Stimulated activated CD8-positive, alpha-beta memory T cell treated with anti-CD3 and anti-CD28 coated beads, Interleukin-7, amount 100 ng/mL, for 24 hours (primary cell): ENCODE data around the gene RAB3D.
"Not testable (repeated sequence)": the region's sequence is repeated elsewhere in the genome, so short reads cannot be mapped to it uniquely, and the experiment has no call there.

Experiments used
- DNase-seq: peaks from one replicate; pipeline ENCODE4 v3.0.0-alpha.2; 2020; ENCODE audit warnings: low read depth

RAB3D gene

GRCh38 chr19:11338121-11338520, 1.3 kb downstream of the RAB3D start:
- DNase-seq = no peak

GRCh38 chr19:11337080-11337479, 2.4 kb downstream of the RAB3D start:
- no peak for DNase-seq

GRCh38 chr19:11335449-11336146, 3.9 kb downstream of the RAB3D start:
- no peak for DNase-seq

- not testable (repeated sequence) for DNase-seq
Observed at GRCh38 chr19:11333838-11334237, 5.6 kb downstream of the RAB3D start.

- DNase-seq = no peak
Observed at GRCh38 chr19:11332822-11333221, 6.6 kb downstream of the RAB3D start.

- DNase-seq = no peak
Observed at GRCh38 chr19:11331502-11331901, 8.0 kb downstream of the RAB3D start.

GRCh38 chr19:11330127-11330526, 9.3 kb downstream of the RAB3D start:
- no peak for DNase-seq

- DNase-seq = no peak
Observed at GRCh38 chr19:11325544-11325943, 13.9 kb downstream of the RAB3D start.

GRCh38 chr19:11324748-11325389, 14.6 kb downstream of the RAB3D start:
- no peak for DNase-seq

GRCh38 chr19:11324079-11324661, 15.3 kb downstream of the RAB3D start:
- DNase-seq = no peak

GRCh38 chr19:11323601-11324078, 15.8 kb downstream of the RAB3D start:
- no peak for DNase-seq

- no peak for DNase-seq
Observed at GRCh38 chr19:11322269-11323024, 17.0 kb downstream of the RAB3D start.

- DNase-seq = no peak
Observed at GRCh38 chr19:11321191-11322126, 18.0 kb downstream of the RAB3D start.

GRCh38 chr19:11320278-11320995, 19.0 kb downstream of the RAB3D start:
- not testable (repeated sequence) for DNase-seq

GRCh38 chr19:11306337-11306736, 33.1 kb downstream of the RAB3D start:
- DNase-seq = no peak

- DNase-seq = no peak
Observed at GRCh38 chr19:11304936-11305335, 34.5 kb downstream of the RAB3D start.

GRCh38 chr19:11300811-11301120, 38.7 kb downstream of the RAB3D start:
- DNase-seq = no peak

GRCh38 chr19:11299946-11300810, 39.3 kb downstream of the RAB3D start:
- no peak for DNase-seq

- DNase-seq = no peak
Observed at GRCh38 chr19:11296264-11296663, 43.2 kb downstream of the RAB3D start.

- DNase-seq = no peak
Observed at GRCh38 chr19:11295665-11296245, 43.7 kb downstream of the RAB3D start, which contains the start of gene TSPAN16. TSPAN16 (plus strand) TSS chr19:11296160; CDS start chr19:11296298, 138 bp downstream.
